ENCODE data around the gene ZNF526. TPM values are rescaled to one million over a fixed set of nuclear protein-coding genes. Genes with fewer than 3 reads are reported as not detected.

The ZNF526 gene
- polyA plus RNA-seq, 4 donors, result 8.0 to 8.8 (median 8.5) TPM

- peak; percentile 91 to 96 (median 92) for DNase-seq (ENCODE audit: low read depth in 4 of 4, low spot score in 3 of 4)
Measured at GRCh38 chr19:42217520-42218437, 2.3 kb upstream of the ZNF526 start, which contains the start of gene DEDD2. Gene DEDD2, minus strand, starts transcription at chr19:42217677. Its CDS starts 670 bp downstream, at chr19:42217007.

- DNase-seq (ENCODE audit: low read depth in 4 of 4, low spot score in 3 of 4), result no peak
Measured at GRCh38 chr19:42220751-42221097, 612 bp downstream of the ZNF526 start.

GRCh38 chr19:42224940-42225717, 5.0 kb downstream of the ZNF526 start:
- DNase-seq (ENCODE audit: low read depth in 4 of 4, low spot score in 3 of 4), result no peak

- no peak for DNase-seq (ENCODE audit: low read depth in 4 of 4, low spot score in 3 of 4)
Measured at GRCh38 chr19:42225718-42226292, 5.7 kb downstream of the ZNF526 start.

GRCh38 chr19:42226886-42227285, 6.8 kb downstream of the ZNF526 start:
- no peak for DNase-seq (ENCODE audit: low read depth in 4 of 4, low spot score in 3 of 4)

GRCh38 chr19:42228641-42229040, 8.5 kb downstream of the ZNF526 start:
- DNase-seq (ENCODE audit: low read depth in 4 of 4, low spot score in 3 of 4), result no peak

GRCh38 chr19:42229301-42229854, 9.3 kb downstream of the ZNF526 start:
- no peak for DNase-seq (ENCODE audit: low read depth in 4 of 4, low spot score in 3 of 4)

GRCh38 chr19:42229855-42230351, 9.8 kb downstream of the ZNF526 start:
- DNase-seq (ENCODE audit: low read depth in 4 of 4, low spot score in 3 of 4), result no peak

GRCh38 chr19:42230571-42230970, 10.5 kb downstream of the ZNF526 start:
- no peak for DNase-seq (ENCODE audit: low read depth in 4 of 4, low spot score in 3 of 4)

- no peak for DNase-seq (ENCODE audit: low read depth in 4 of 4, low spot score in 3 of 4)
Measured at GRCh38 chr19:42232435-42232834, 12.3 kb downstream of the ZNF526 start.

GRCh38 chr19:42233106-42233505, 13.0 kb downstream of the ZNF526 start:
- no peak for DNase-seq (ENCODE audit: low read depth in 4 of 4, low spot score in 3 of 4)

GRCh38 chr19:42233678-42234292, 13.7 kb downstream of the ZNF526 start:
- no peak for DNase-seq (ENCODE audit: low read depth in 4 of 4, low spot score in 3 of 4)

GRCh38 chr19:42234364-42234763, 14.3 kb downstream of the ZNF526 start:
- no peak for DNase-seq (ENCODE audit: low read depth in 4 of 4, low spot score in 3 of 4)

GRCh38 chr19:42235181-42235580, 15.1 kb downstream of the ZNF526 start:
- no peak for DNase-seq (ENCODE audit: low read depth in 4 of 4, low spot score in 3 of 4)

GRCh38 chr19:42239544-42240220, 19.6 kb downstream of the ZNF526 start:
- no peak for DNase-seq (ENCODE audit: low read depth in 4 of 4, low spot score in 3 of 4)

- no peak for DNase-seq (ENCODE audit: low read depth in 4 of 4, low spot score in 3 of 4)
Measured at GRCh38 chr19:42241279-42241678, 21.2 kb downstream of the ZNF526 start.

- DNase-seq (ENCODE audit: low read depth in 4 of 4, low spot score in 3 of 4), result no peak
Measured at GRCh38 chr19:42242069-42242511, 22.0 kb downstream of the ZNF526 start.

- peak; percentile 97 to 99 (median 98) for DNase-seq (ENCODE audit: low read depth in 4 of 4, low spot score in 3 of 4)
Measured at GRCh38 chr19:42242512-42243409, 22.6 kb downstream of the ZNF526 start, which contains the start of gene GSK3A. Gene GSK3A, minus strand, starts transcription at chr19:42242602. Its CDS starts 137 bp downstream, at chr19:42242465.
